ENCODE results near the gene OLFM1. TPM values are rescaled to one million over a fixed set of nuclear protein-coding genes. Genes with fewer than 3 reads are reported as not detected.
"Not testable (repeated sequence)": the region's sequence is repeated elsewhere in the genome, so short reads cannot be mapped to it uniquely, and the experiment has no call there.

Gene OLFM1
- total RNA-seq, 1 experiment from 2014 or later: 32.0 TPM

GRCh38 chr9:135146766-135147473 lies 59.5 kb downstream of the OLFM1 start:
- DNase-seq (ENCODE audit: extremely low read depth, low read depth): no peak

GRCh38 chr9:135147474-135147805 lies 60.0 kb downstream of the OLFM1 start:
- no peak for DNase-seq (ENCODE audit: extremely low read depth, low read depth)

DNA sequence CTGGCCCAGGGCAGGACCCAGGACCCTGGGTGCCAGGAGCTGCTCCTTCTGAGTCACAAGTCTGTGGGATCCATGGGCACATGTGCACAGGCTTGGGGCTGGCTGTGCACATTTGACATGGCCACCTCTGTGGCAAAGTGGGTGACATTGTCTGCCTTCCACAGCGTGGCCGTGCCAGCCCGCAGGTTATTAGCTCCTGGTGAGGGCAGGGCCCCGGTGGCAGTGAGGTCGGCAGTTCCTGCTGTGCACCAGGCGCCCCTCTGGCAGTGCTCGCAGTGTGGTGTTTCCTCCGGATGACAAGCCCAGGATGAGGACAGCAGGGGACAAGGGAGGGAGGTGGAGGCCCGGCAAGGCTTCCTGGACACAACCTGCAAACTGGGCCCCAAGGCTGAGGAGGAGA lies 60.5 kb downstream of the OLFM1 start:
- DNase-seq (ENCODE audit: extremely low read depth, low read depth): no peak

- DNase-seq (ENCODE audit: extremely low read depth, low read depth): no peak
These were observed 60.9 kb downstream of the OLFM1 start for GRCh38 chr9:135148386-135148785.

DNA sequence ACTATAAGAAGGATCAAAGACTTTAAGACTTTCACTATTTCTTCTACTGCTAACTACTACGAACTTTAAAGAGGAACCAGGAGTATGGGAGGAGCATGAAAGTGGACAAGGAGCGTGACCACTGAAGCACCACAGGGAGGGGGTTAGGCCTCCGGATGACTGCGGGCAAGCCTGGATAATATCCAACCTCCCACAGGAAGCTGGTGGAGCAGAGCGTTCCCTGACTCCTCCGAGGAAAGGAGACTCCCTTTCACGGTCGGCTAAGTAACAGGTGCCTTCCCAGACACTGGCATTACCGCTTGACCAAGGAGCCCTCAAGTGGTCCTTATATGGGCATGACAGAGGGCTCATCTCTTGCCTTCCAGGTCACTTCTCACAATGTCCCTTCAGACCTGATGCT lies 62.4 kb downstream of the OLFM1 start:
- not testable (repeated sequence) for DNase-seq (ENCODE audit: extremely low read depth, low read depth)

- DNase-seq (ENCODE audit: extremely low read depth, low read depth): no peak
These were observed 63.5 kb downstream of the OLFM1 start for GRCh38 chr9:135150981-135151380.

DNA sequence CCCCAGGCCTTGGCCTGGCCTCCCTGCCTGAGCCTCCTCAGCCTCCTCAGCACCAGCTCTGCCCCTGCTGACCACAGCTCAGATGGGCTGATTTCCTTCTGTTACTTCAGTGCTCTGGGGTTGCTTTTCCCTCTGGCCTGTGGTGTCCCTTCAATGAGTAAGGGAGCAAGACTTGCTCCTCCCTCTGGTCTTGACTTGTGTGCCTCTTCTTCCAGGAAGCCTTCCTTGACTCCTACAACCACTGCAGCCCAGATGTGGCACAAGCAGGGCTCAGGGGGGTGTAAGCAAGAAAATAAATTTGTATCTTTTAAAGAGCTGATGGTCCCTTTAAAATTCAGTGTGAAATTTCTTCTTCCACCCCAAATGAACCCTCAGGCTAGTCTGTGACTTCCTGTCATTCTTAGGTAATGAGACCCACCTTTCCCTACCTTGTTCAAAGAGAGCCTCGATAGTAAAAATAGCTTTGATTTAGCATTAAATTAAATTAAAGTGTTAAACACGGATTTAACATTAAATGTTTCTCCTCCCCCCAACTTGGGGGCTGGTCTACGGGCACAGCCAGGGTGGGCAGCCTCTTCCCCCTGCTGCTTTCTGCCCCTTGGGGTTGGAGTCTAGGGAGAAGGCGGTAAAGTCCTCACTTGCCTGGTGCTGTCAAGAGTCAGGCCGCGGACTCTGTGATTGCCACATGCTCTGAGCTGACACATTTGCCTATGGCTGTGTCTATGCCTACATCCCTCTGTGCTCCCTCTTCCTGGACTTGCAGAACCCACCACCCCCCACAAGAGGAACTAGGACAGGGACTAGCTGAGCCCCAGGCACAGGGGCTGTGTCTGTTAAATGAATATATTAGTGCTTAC lies 64.5 kb downstream of the OLFM1 start:
- no peak for DNase-seq (ENCODE audit: extremely low read depth, low read depth)

DNA sequence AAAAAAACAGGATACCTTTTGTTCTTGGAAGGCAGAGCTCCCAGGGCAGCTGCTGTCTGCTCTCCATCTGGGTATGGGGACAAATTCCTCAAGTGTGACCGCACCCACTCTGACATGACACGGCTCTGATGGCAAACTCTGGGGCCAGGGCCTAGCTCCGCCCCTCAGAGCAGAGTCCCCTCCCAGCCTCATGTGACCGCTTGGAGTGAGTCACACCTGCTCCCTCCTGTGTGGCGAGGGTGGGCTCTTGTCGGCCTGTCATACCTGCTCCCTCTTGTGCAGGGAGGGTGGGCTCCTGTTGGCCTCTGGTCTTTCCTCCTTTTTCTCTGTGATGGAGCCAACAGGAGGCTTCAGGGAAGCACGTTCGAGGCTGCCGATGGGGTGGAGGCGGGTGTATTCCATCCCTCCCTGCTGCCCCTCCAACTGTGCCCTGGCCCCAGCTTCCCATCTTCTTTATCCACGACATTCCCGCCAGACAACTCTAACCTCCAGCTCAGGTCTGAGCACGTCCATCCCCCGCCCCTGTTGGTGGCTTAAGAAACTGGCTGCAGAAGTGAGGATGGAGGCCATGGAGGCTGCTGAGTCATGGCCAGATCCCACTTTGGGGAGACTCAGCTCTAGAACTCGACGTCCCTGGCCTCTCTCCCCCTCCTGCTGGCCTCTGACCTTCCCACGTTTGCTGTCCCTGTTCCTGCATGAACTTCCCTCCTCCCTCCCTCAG lies 65.3 kb downstream of the OLFM1 start:
- DNase-seq (ENCODE audit: extremely low read depth, low read depth): no peak

GRCh38 chr9:135154050-135154615 lies 66.7 kb downstream of the OLFM1 start:
- no peak for DNase-seq (ENCODE audit: extremely low read depth, low read depth)

GRCh38 chr9:135155396-135155795 lies 67.9 kb downstream of the OLFM1 start:
- no peak for DNase-seq (ENCODE audit: extremely low read depth, low read depth)

DNA sequence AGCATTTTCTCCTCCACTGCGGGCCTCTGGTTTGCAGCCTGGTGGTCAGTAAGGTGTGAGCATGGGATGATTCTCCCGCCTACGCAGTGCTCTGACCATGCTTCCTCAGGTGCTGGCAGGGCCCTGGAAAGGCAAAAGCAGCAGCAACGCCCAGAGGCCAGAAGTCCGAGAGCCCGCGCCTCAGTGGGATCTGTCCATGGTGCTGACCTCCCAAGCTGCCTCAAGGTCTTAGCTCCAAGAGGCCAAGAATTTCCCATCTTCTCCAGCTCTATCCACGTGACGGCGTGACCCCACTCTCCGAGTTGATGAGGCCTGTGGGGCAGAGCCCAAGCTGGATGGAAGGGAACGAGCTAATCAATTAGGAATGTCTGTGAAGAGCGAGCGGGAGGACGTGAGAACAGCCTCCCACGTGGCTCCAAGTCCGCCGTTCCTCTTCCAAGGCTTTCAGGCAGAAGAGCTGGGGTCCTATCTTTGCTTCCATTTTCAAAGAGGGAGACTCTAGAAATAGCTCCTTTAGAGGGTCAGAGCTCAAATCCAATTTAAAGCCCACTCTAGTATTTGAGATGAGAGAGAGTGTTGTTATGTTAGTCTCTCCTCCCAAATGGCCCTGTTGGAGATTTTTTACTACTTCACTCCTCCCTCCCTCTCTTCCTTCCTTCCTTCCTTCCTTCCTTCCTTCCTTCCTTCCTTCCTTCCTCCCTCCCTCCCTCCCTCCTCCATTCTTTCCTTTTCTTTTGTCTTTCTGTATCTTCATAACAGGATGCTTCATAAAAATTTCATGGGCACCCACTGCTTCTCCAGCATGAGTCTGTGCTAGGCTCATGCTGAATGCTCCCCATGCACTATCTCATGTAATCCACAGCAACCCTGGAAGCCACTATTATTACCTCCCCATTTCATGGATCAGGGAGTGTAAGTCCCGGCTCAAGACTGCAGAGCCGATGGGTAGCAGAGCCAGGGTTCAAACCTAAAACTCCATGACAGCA lies 69.3 kb downstream of the OLFM1 start:
- peak; percentile 56 for DNase-seq (ENCODE audit: extremely low read depth, low read depth)

- no peak for DNase-seq (ENCODE audit: extremely low read depth, low read depth)
These were observed 70.5 kb downstream of the OLFM1 start for GRCh38 chr9:135157856-135158563.

DNA sequence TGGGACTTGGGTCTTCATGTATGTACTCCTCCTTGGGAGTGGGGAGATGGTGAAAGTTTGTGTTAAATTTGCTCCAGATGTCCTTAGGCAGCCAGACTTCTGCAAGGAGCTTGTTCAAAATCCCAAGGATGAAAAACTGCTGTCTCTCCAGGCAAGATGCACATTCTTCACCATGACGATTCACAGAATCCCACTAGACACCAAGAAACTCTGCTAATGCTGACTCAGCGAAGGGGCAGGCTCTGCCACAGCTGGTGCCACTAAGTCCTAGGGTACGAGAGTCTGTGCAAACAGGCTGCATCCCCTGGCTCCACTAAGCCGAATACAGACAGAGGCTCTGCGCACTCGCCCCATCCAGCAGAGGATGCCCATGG lies 71.1 kb downstream of the OLFM1 start:
- no peak for DNase-seq (ENCODE audit: extremely low read depth, low read depth)

GRCh38 chr9:135159801-135160200 lies 72.3 kb downstream of the OLFM1 start:
- no peak for DNase-seq (ENCODE audit: extremely low read depth, low read depth)

DNA sequence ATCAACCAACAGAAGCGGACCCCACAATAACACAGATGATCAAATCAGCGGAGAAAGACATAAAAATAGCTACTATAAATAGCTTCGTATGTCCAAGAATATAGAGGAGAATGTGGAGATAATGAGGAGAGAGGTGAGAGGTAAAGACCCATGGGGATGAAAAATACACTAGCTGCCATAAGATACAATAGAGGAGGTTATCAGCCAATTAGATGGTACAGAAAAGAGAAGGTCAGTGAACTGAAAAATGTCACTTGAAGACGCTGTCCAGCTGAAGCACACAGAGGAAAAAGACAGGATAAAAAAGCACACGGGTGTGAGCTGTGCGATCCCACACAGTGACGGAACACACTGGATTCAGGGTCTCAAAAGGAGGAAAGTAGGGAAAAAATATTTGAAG lies 73.4 kb downstream of the OLFM1 start:
- no peak for DNase-seq (ENCODE audit: extremely low read depth, low read depth)

- DNase-seq (ENCODE audit: extremely low read depth, low read depth): not testable (repeated sequence)
These were observed 75.1 kb downstream of the OLFM1 start for GRCh38 chr9:135162599-135162998.

DNA sequence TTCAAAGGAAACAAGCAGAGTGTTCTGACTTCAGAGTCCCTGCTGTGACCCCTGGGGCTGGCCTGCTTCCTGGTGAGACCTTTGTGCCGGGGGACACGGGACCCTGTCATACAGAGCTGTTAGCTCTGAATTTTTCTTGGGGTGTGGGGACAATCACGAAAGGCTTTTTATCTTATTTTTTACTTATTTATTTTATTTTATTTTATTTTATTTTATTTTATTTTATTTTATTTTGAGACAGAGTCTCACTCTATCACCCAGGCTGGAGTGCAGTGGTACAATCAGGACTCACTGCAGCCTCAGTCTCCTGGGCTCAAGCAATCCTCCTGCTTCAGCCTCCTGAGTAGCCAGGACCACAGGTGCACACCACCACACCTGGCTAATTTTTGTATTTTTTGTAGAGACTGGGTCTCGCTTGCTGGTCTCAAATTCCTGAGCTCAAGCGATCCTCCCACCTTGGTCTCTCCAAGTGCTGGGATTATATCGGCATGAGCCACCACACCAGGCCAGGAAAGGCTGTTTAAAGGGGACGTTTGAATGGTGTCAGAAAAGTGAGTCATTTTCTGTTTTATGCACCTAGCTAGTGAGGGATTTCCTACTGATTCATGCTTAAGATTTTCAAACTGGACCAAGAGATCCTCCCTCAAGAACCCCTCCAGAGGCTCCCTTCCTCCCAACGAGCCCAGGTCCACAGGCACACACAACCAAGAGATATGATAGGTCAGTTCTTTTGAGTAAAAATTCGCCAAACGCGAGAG lies 75.7 kb downstream of the OLFM1 start:
- no peak for DNase-seq (ENCODE audit: extremely low read depth, low read depth)

DNA sequence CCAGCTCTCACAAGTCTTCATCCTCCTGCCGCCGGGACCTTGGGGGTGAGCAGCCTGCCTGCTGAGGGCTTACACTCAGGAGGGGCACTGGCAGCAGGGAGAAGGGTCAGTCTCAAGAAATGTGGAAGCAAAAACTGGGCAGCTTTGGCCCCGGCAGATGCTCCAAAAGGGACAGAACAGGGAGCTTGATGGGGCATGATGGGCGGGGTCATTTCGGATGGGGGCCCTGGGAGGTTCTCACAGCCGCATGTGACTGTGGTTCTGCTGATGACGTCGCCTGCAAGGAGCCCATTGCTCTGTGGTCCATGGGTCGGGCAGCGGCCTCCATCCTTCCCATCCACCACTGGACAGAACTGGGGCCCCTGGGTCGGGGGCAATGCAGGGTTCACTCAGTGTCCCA lies 76.6 kb downstream of the OLFM1 start:
- DNase-seq (ENCODE audit: extremely low read depth, low read depth): no peak

Data from NCI-H460 (cell line).